Hepatocyte (in vitro differentiated cells): ENCODE results near the gene ZCWPW2.

Source experiments
- CTCF ChIP-seq: fragments of 200-600 bp; sonication (generic); IDR thresholded peaks from 2 replicates; pipeline ENCODE4 v1.5.1; 2016; ENCODE audit warnings: antibody characterized with exemption, mild to moderate bottlenecking; ENCODE audit not compliant: poor library complexity
- EZH2phosphoT487 ChIP-seq: fragments of 200-600 bp; sonication (generic); IDR thresholded peaks from one replicate; pipeline ENCODE4 v1.6.1; 2018; ENCODE audit warnings: antibody characterized with exemption, mild to moderate bottlenecking, low read depth, moderate library complexity; ENCODE audit not compliant: unreplicated experiment, severe bottlenecking

DNA sequence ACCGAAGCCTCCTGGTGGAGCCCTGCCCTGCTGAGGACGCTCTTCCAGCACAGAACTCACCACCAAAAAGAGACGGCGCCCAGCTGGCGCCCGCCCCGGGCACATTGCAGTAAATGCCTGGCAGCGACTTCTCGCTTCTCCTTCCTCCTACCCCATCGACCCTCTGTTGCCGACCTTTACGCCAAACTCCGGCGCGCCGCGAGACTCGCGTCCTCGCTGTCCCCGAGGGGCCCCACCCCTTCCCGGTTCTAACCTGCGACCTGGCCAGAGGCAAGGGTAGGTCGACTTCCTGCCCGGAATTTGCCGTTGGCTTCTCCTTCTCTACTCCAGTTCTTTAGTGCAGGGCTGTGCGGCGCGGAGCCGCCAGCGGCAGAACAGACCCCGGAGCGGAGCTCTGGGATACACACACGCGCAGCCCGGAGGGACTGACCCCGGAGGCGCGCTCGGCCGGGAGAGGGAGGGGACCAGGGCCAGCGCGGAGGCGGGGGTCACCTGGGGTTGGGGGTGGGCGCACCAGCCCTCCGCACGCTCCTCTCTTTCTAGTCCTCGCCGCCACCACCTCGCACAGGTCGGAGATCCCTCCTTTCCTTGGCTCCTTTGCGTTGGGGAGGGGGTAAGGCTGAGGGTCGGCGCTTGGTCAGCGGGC lies 226.7 kb downstream of the ZCWPW2 start:
- TF ChIP-seq CTCF (no peak), EZH2phosphoT487 (no peak)
